Upper lobe of left lung (tissue), 6 donors: ENCODE measurements around the gene TMEM222. TPM values are rescaled to one million over a fixed set of nuclear protein-coding genes. Genes with fewer than 3 reads are reported as not detected.
A peak's percentile ranks its signal among the peaks of the same experiment; 100 is the strongest.

Experiments
- ATAC-seq, 2 donors: fragments of 200-7000 bp; cut with Tn5 transposase; one replicate each; pipeline ENCODE4 v1.9.1; 2022; ENCODE audit warnings: mild to moderate bottlenecking in 2 of 2, moderate library complexity in 2 of 2; ENCODE audit not compliant: low FRiP score in 2 of 2
- DNase-seq, 2 donors: peaks; one replicate each; pipeline ENCODE4 v3.0.0-alpha.2; 2019 to 2020
- H3K27ac ChIP-seq, 4 donors: fragments of 200-600 bp; sonication (generic); one replicate each; pipeline ENCODE4 v1.5.1; 2016 to 2019
- H3K27me3 ChIP-seq, 4 donors: fragments of 200-600 bp; sonication (generic); one replicate each; pipeline ENCODE4 v1.5.1; 2017 to 2019
- H3K36me3 ChIP-seq, 4 donors: fragments of 200-600 bp; sonication (generic); one replicate each; pipeline ENCODE4 v1.5.1; 2016 to 2019
- H3K4me1 ChIP-seq, 4 donors: fragments of 200-600 bp; sonication (generic); one replicate each; pipeline ENCODE4 v1.5.1; 2018 to 2019
- H3K4me3 ChIP-seq, 4 donors: fragments of 200-600 bp; sonication (generic); one replicate each; pipeline ENCODE4 v1.5.1; 2017 to 2019; ENCODE audit warnings: mild to moderate bottlenecking in 2 of 4, moderate library complexity in 1 of 4
- H3K9me3 ChIP-seq, 4 donors: fragments of 200-600 bp; sonication (generic); one replicate each; pipeline ENCODE4 v1.5.1; 2018 to 2019
- EP300 ChIP-seq, 4 donors: sonication (generic); formaldehyde crosslinking; IDR thresholded peaks; one replicate each; pipeline ENCODE4 v1.5.1; 2017; ENCODE audit warnings: antibody characterized with exemption in 4 of 4, control low read depth in 2 of 4
- POLR2A ChIP-seq, 4 donors: fragments of 450-650 bp; IDR thresholded peaks; one replicate each; pipeline ENCODE4 v1.5.1; 2016 to 2017; ENCODE audit warnings: antibody characterized with exemption in 4 of 4, mild to moderate bottlenecking in 2 of 4
- POLR2AphosphoS5 ChIP-seq, 2 donors: sonication (generic); formaldehyde crosslinking; IDR thresholded peaks; one replicate each; pipeline ENCODE4 v1.5.1; 2017; ENCODE audit warnings: antibody characterized with exemption in 2 of 2
- WGBS, 2 donors: methylation state at CpG; one replicate each; pipeline ENCODE4 v1.1.5; 2017 to 2018; 5-methylcytosine and 5-hydroxymethylcytosine counted together
- total RNA-seq, 6 donors: library from RNA; depleted of rRNA in 4 of 6; stranded (reverse); fragments of >200 nt in 4 of 6; gene quantifications; one replicate each; pipeline versions ENCODE4 v1.1.0 to v1.2.1, GENCODE V29; 2016 to 2021
- TF ChIP-seq, protein P1 (sequence below), 6 experiments: fragments of 450-650 bp in 4 of 6; fragments of 200-600 bp in 2 of 6; sonication (generic) in 2 of 6; IDR thresholded peaks; one replicate each; pipeline ENCODE4 v1.5.1; 2016 to 2019; ENCODE audit warnings: antibody characterized with exemption in 6 of 6
- donor health status: DM: no; HTN: no; CAD: no; lungs with moderate emphysema.
- donor health status: DM: no; HTN: yes; CAD: no; lungs with severe emphysema.

Gene TMEM222
- total RNA-seq, 6 donors from 2014 or later: 11.5 to 43.9 (median 30.1) TPM

DNA sequence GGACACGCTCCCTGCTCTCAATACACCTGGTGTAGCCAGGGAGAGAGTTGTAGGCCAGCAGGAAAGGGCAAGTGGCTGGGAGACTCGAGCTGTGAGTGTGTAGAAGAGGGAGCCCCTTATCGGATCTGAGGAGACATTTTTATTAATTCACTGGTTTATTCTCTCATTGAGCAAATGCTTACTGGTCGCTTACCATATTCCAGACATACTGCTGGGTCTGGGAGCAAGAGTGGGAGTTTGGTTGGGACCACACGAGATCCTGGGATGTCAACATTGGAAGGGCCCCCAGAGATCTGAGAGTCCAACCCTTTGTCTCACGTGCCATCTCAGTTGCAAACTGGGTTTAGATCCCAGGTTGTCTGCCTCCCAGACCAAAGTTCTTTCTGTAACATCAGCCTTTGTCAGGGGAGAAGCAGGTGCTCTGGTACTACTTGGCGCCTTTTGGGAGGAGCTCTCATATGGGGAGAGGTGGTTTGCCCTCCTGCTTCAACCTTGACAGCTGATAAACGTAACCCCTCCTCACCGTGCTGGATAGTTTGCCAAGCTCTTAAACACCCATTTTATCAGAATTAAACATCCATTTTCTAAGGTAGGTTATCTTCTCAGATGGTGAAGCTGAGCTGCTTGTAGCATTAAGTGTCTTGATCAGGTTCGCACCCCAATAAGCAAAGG is 742 bp downstream of the TMEM222 start:
- DNase-seq (no peak), ATAC-seq (no peak)
- Histone ChIP-seq H3K36me3 (peaks cover 0 to 27% (median 16%) of the 10 kb centered on the region in 4 donors), H3K4me1 (peaks cover 9 to 44% (median 26%) of the 10 kb centered on the region in 4 donors), H3K27me3 (peaks cover 0 to 4% (median 0%) of the 10 kb centered on the region in 4 donors), H3K4me3 (peak overlapping the region; percentile 63 to 92 (median 82)), H3K9me3 (no peaks in the 10 kb centered on the region), H3K27ac (peak overlapping the region; percentile 89 to 95 (median 92))
- WGBS, 2 donors: 7 to 8% methylated on average over 9 to 10 of the region's 10 CpGs
- no peak for TF ChIP-seq POLR2AphosphoS5 (IDR thresholded peaks at IDR 0.05)
- TF ChIP-seq, protein P1, sequence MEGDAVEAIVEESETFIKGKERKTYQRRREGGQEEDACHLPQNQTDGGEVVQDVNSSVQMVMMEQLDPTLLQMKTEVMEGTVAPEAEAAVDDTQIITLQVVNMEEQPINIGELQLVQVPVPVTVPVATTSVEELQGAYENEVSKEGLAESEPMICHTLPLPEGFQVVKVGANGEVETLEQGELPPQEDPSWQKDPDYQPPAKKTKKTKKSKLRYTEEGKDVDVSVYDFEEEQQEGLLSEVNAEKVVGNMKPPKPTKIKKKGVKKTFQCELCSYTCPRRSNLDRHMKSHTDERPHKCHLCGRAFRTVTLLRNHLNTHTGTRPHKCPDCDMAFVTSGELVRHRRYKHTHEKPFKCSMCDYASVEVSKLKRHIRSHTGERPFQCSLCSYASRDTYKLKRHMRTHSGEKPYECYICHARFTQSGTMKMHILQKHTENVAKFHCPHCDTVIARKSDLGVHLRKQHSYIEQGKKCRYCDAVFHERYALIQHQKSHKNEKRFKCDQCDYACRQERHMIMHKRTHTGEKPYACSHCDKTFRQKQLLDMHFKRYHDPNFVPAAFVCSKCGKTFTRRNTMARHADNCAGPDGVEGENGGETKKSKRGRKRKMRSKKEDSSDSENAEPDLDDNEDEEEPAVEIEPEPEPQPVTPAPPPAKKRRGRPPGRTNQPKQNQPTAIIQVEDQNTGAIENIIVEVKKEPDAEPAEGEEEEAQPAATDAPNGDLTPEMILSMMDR (IDR thresholded peaks at IDR 0.05): no peak
- no peak for TF ChIP-seq EP300 (IDR thresholded peaks at IDR 0.05)
- TF ChIP-seq POLR2A (IDR thresholded peaks at IDR 0.05): no peak

DNA sequence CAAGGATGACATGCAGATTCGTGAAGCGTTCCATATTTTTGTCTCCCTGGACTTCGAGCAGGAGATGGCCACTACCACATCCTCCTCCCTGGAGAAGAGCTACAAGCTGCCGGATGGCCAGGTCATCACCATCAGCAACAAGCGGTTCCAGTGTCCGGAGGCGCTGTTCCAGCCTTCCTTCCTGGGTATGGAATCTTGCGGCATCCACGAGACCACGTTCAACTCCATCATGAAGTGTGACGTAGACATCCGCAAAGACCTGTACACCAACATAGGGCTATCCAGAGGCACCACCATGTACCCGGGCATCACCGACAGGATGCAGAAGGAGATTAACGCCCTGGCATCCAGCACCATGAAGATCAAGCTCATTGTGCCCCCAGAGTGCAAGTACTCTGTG is 3.3 kb downstream of the TMEM222 start:
- peaks cover 0 to 44% (median 16%) of the 10 kb centered on the region in 4 donors for H3K36me3 ChIP-seq
- H3K4me1 ChIP-seq: peaks cover 12 to 45% (median 28%) of the 10 kb centered on the region in 4 donors
- H3K27me3 ChIP-seq: no peaks in the 10 kb centered on the region
- TF ChIP-seq EP300 (IDR thresholded peaks at IDR 0.05) (no peak), POLR2A (IDR thresholded peaks at IDR 0.05) (no peak), POLR2AphosphoS5 (IDR thresholded peaks at IDR 0.05) (no peak)
- TF ChIP-seq, protein P1 (IDR thresholded peaks at IDR 0.05): no peak
- WGBS, 2 donors: 95 to 96% methylated on average over 13 to 15 of the region's 15 CpGs
- no peak overlapping the region for H3K27ac ChIP-seq
- H3K4me3 ChIP-seq: no peak overlapping the region
- DNase-seq: no peak
- ATAC-seq: no peak
- H3K9me3 ChIP-seq: no peaks in the 10 kb centered on the region

DNA sequence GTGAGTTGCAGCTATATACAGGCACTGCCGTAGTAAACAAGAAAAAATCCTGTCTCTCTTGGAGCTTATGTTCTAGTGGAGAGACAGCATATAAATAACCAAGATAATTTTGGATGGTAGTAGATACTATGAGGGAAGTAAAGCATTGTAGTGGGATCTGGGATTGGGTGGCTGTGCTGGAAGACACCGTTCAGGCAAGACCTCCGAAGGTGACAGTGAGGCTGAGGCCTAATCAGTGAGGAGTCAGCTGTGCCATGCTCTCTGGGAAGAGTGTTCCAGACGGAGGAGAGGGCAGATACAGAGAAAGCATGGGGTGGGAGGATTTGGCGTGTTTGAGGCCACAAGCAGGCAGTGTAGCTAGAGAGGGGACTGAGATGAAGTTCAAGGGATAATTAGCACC is 6.0 kb downstream of the TMEM222 start:
- WGBS, 2 donors: 89% methylated on average over 5 of the region's 5 CpGs
- no peak for DNase-seq
- ATAC-seq: no peak
- Histone ChIP-seq H3K9me3 (no peaks in the 10 kb centered on the region), H3K27me3 (no peaks in the 10 kb centered on the region), H3K27ac (no peak overlapping the region), H3K4me3 (no peak overlapping the region), H3K4me1 (peaks cover 10 to 48% (median 24%) of the 10 kb centered on the region in 4 donors), H3K36me3 (peaks cover 4 to 69% (median 35%) of the 10 kb centered on the region in 4 donors)
- TF ChIP-seq POLR2AphosphoS5 (IDR thresholded peaks at IDR 0.05): no peak
- TF ChIP-seq, protein P1 (IDR thresholded peaks at IDR 0.05): no peak
- no peak for TF ChIP-seq EP300 (IDR thresholded peaks at IDR 0.05)
- no peak for TF ChIP-seq POLR2A (IDR thresholded peaks at IDR 0.05)

DNA sequence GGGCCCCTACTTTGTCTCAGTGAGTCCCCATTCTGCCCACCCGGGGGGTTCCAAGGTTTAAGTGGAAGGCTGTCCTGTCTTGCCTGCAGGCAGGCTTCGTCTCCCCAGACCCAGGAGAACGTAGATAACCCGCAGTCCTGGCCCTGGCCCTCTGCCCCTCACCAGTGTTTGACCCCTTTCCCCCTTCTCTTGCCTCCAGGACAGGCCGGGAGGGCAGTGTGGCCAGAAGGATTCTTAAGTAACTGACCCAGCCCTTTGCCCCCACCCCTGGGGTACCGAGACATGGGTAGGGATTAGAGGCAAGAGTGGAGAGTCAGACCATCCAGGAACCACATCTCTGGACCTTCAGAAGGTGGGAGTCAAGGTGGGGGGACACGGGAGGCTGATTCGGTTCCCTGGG is 8.8 kb downstream of the TMEM222 start:
- Histone ChIP-seq H3K27me3 (no peaks in the 10 kb centered on the region), H3K4me1 (peaks cover 2 to 33% (median 12%) of the 10 kb centered on the region in 4 donors), H3K9me3 (no peaks in the 10 kb centered on the region), H3K4me3 (no peak overlapping the region), H3K36me3 (peaks cover 14 to 84% (median 54%) of the 10 kb centered on the region in 4 donors), H3K27ac (no peak overlapping the region)
- DNase-seq (no peak), ATAC-seq (no peak)
- TF ChIP-seq EP300 (IDR thresholded peaks at IDR 0.05) (no peak), POLR2AphosphoS5 (IDR thresholded peaks at IDR 0.05) (no peak), POLR2A (IDR thresholded peaks at IDR 0.05) (no peak)
- TF ChIP-seq, protein P1 (IDR thresholded peaks at IDR 0.05): no peak
- 83 to 88% methylated on average over 8 of the region's 8 CpGs for WGBS, 2 donors
